Measurements from ENCODE around the gene REEP2. TPM values are rescaled to one million over a fixed set of nuclear protein-coding genes. Genes with fewer than 3 reads are reported as not detected.
A peak's percentile ranks its signal among the peaks of the same experiment; 100 is the strongest.

Gene REEP2
- polyA plus RNA-seq, 1 donor from 2014 or later: 146 TPM

DNA sequence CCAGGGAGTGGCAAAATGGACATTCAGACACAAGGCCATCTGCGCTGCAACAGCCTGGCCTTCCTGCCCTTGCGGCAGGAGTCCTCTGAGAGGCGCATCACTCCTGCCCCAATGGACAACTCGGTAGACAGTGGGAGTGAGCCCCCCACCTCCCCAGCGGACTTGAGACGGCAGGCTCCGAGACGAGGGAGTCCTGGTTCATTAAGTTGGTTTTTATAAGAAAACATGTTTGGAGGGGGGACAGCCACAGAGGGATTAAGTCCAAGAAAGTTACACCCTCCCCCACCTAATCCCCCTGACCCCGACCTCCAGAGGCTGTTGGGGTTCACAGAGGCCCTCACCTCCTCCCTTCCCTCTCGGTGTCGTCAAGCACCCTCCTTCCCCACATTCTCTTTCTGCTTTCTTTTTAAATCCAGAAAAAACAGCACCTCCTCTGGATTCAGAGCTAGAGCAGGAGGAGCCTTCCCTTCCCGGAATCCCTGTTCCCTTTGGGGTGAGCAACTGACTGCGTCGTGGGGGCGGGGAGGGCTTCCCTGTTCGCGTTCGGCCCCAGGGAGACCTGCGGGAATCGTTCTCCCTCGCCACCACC is 24.7 kb downstream of the REEP2 start:
- Histone ChIP-seq H3K9me2 (ENCODE audit: insufficient read depth, low read length) (no peaks in the 10 kb centered on the region), H3K9me3 (ENCODE audit: low read length) (no peaks in the 10 kb centered on the region), H3F3A (ENCODE audit: insufficient read depth, low read length, poor library complexity, severe bottlenecking) (no peaks in the 10 kb centered on the region), H3K4me3 (ENCODE audit: low read length) (peak overlapping the region; percentile 84), H3K79me2 (replicated peaks; ENCODE audit: insufficient read depth, low read length) (no peaks in the 10 kb centered on the region), H3K27ac (ENCODE audit: low read length) (peak overlapping the region; percentile 99), H3K4me2 (ENCODE audit: low read length) (peak overlapping the region; percentile 66), H3K9ac (ENCODE audit: low read length) (peak overlapping the region; percentile 99), H3K36me3 (ENCODE audit: insufficient read depth, low read length) (no peaks in the 10 kb centered on the region), H3K27me3 (ENCODE audit: insufficient read depth, low read depth, low read length) (peaks cover 23% of the 10 kb centered on the region), H4K20me1 (ENCODE audit: insufficient read depth) (peaks cover 4% of the 10 kb centered on the region), H2AFZ (ENCODE audit: low read depth, low read length) (no peak overlapping the region)
- TF ChIP-seq SMC3 (conservative IDR thresholded peaks at IDR 0.05; ENCODE audit: poor library complexity) (no peak), EP300 (conservative IDR thresholded peaks at IDR 0.05; ENCODE audit: poor library complexity, severe bottlenecking) (no peak), POLR2AphosphoS5 (IDR thresholded peaks at IDR 0.05) (no peak)

DNA sequence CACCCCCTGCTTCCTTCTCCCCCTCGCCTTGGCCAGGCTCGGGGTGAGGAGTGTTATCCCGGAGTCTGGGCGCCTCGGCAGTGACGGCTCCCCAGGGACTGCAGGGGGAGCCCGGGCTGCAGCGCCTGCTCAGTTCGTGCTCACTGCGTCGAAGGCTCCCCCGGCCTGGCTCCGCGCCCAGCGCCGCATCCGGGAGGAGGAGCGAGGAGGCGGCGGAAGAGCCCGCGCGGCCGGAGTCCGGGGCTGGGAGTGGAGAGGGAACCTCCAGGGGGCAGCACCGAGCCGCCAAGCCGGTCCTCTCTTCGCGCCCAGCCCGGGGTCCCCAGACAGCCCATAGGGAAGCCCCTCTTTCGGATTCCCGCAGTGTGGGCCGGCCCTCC is 25.1 kb downstream of the REEP2 start:
- Histone ChIP-seq H3K36me3 (ENCODE audit: insufficient read depth, low read length) (no peaks in the 10 kb centered on the region), H3K4me2 (ENCODE audit: low read length) (peak overlapping the region; percentile 90)

More for the DNA sequence above, 25.1 kb downstream of the REEP2 start:
- no peaks in the 10 kb centered on the region for H3K79me2 ChIP-seq (replicated peaks; ENCODE audit: insufficient read depth, low read length)
- H3K27me3 ChIP-seq (ENCODE audit: insufficient read depth, low read depth, low read length): peaks cover 23% of the 10 kb centered on the region
- H3F3A ChIP-seq (ENCODE audit: insufficient read depth, low read length, poor library complexity, severe bottlenecking): no peaks in the 10 kb centered on the region
- H3K9me2 ChIP-seq (ENCODE audit: insufficient read depth, low read length): no peaks in the 10 kb centered on the region
- peak overlapping the region; percentile 84 for H3K4me3 ChIP-seq (ENCODE audit: low read length)
- peak overlapping the region; percentile 30 for H2AFZ ChIP-seq (ENCODE audit: low read depth, low read length)
- H4K20me1 ChIP-seq (ENCODE audit: insufficient read depth): peaks cover 4% of the 10 kb centered on the region
- TF ChIP-seq POLR2AphosphoS5 (IDR thresholded peaks at IDR 0.05) (peak; percentile 83), TAF1 (IDR thresholded peaks at IDR 0.05; ENCODE audit: low read depth) (no peak), SMC3 (conservative IDR thresholded peaks at IDR 0.05; ENCODE audit: poor library complexity) (peak; percentile 81), RAD21 (conservative IDR thresholded peaks at IDR 0.05) (peak; percentile 77), EZH2 (IDR thresholded peaks at IDR 0.05; ENCODE audit: borderline replicate concordance, insufficient read depth, low read length, poor library complexity, severe bottlenecking) (no peak), MXI1 (conservative IDR thresholded peaks at IDR 0.05; ENCODE audit: poor library complexity, severe bottlenecking) (peak; percentile 27), EP300 (conservative IDR thresholded peaks at IDR 0.05; ENCODE audit: poor library complexity, severe bottlenecking) (peak; percentile 77)
- TF ChIP-seq, protein P1, sequence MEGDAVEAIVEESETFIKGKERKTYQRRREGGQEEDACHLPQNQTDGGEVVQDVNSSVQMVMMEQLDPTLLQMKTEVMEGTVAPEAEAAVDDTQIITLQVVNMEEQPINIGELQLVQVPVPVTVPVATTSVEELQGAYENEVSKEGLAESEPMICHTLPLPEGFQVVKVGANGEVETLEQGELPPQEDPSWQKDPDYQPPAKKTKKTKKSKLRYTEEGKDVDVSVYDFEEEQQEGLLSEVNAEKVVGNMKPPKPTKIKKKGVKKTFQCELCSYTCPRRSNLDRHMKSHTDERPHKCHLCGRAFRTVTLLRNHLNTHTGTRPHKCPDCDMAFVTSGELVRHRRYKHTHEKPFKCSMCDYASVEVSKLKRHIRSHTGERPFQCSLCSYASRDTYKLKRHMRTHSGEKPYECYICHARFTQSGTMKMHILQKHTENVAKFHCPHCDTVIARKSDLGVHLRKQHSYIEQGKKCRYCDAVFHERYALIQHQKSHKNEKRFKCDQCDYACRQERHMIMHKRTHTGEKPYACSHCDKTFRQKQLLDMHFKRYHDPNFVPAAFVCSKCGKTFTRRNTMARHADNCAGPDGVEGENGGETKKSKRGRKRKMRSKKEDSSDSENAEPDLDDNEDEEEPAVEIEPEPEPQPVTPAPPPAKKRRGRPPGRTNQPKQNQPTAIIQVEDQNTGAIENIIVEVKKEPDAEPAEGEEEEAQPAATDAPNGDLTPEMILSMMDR (IDR thresholded peaks at IDR 0.05; ENCODE audit: poor library complexity, severe bottlenecking): peak; percentile 97
- TF ChIP-seq, protein P2, sequence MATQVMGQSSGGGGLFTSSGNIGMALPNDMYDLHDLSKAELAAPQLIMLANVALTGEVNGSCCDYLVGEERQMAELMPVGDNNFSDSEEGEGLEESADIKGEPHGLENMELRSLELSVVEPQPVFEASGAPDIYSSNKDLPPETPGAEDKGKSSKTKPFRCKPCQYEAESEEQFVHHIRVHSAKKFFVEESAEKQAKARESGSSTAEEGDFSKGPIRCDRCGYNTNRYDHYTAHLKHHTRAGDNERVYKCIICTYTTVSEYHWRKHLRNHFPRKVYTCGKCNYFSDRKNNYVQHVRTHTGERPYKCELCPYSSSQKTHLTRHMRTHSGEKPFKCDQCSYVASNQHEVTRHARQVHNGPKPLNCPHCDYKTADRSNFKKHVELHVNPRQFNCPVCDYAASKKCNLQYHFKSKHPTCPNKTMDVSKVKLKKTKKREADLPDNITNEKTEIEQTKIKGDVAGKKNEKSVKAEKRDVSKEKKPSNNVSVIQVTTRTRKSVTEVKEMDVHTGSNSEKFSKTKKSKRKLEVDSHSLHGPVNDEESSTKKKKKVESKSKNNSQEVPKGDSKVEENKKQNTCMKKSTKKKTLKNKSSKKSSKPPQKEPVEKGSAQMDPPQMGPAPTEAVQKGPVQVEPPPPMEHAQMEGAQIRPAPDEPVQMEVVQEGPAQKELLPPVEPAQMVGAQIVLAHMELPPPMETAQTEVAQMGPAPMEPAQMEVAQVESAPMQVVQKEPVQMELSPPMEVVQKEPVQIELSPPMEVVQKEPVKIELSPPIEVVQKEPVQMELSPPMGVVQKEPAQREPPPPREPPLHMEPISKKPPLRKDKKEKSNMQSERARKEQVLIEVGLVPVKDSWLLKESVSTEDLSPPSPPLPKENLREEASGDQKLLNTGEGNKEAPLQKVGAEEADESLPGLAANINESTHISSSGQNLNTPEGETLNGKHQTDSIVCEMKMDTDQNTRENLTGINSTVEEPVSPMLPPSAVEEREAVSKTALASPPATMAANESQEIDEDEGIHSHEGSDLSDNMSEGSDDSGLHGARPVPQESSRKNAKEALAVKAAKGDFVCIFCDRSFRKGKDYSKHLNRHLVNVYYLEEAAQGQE (IDR thresholded peaks at IDR 0.05; ENCODE audit: borderline replicate concordance): peak; percentile 77
- H3K9me3 ChIP-seq (ENCODE audit: low read length): no peaks in the 10 kb centered on the region
- H3K27ac ChIP-seq (ENCODE audit: low read length): peak overlapping the region; percentile 99
- H3K9ac ChIP-seq (ENCODE audit: low read length): peak overlapping the region; percentile 99

Measured in neural cell (in vitro differentiated cells).